Parathyroid adenoma (tissue), 2 donors: ENCODE data around the gene GNG14.

ENCODE experiments used
- H2AFZ ChIP-seq: fragments of 300-600 bp; sonication (generic); one replicate; pipeline ENCODE4 v1.7.0; 2017; ENCODE audit warnings: antibody characterized with exemption, mild to moderate bottlenecking
- H3K27ac ChIP-seq: fragments of 300-600 bp; sonication (generic); one replicate; pipeline ENCODE4 v1.7.0; 2017
- H3K27me3 ChIP-seq: fragments of 300-600 bp; sonication (generic); one replicate; pipeline ENCODE4 v1.7.0; 2017; ENCODE audit warnings: low read length; ENCODE audit not compliant: control insufficient read depth, insufficient read depth
- H3K36me3 ChIP-seq: fragments of 300-600 bp; sonication (generic); one replicate; pipeline ENCODE4 v1.7.0; 2017; ENCODE audit warnings: low read length; ENCODE audit not compliant: control insufficient read depth, insufficient read depth
- H3K4me1 ChIP-seq: fragments of 300-600 bp; sonication (generic); one replicate; pipeline ENCODE4 v1.7.0; 2017; ENCODE audit warnings: control low read depth
- H3K4me2 ChIP-seq: fragments of 300-600 bp; sonication (generic); one replicate; pipeline ENCODE4 v1.7.0; 2017; ENCODE audit warnings: low read length
- H3K4me3 ChIP-seq: fragments of 300-600 bp; sonication (generic); one replicate; pipeline ENCODE4 v1.7.0; 2017; ENCODE audit warnings: low read depth, low read length
- H3K79me2 ChIP-seq: fragments of 300-600 bp; sonication (generic); one replicate; pipeline ENCODE4 v1.7.0; 2017; ENCODE audit warnings: control low read depth
- H3K9ac ChIP-seq: fragments of 300-600 bp; sonication (generic); one replicate; pipeline ENCODE4 v1.7.0; 2017; ENCODE audit warnings: mild to moderate bottlenecking
- H3K9me3 ChIP-seq: fragments of 300-600 bp; sonication (generic); one replicate; pipeline ENCODE4 v1.7.0; 2017; ENCODE audit warnings: low read length; ENCODE audit not compliant: control insufficient read depth
- CTCF ChIP-seq: fragments of 300-600 bp; sonication (generic); IDR thresholded peaks from one replicate; pipeline ENCODE4 v1.7.0; 2017; ENCODE audit warnings: antibody characterized with exemption, mild to moderate bottlenecking
- donor health status: primary hyperparathyroidism.

The GNG14 gene

DNA sequence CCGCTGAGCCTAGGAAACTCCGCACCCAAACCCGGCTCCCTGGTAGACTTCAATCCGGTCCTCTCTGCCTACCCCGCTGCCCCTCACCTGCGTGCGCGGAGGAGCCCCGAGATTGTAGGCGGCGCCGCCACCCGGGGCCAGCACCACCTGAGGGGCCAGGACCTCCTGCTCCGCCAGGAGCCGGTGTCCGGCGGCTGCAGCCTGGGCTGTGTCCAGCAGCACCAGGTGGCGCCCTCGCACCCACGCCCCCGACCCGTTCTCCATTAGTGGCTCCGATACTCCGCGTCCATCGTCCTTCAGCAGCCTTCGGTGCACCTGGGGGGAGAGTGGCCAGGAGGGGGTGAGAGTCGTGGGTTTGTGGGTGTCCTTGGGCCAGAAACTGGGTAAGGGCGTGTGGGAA, 39.7 kb upstream of the GNG14 start:
- TF ChIP-seq CTCF = peak; percentile 31
- no peaks in the 10 kb centered on the region for H3K27me3 ChIP-seq
- no peaks in the 10 kb centered on the region for H3K79me2 ChIP-seq
- H3K36me3 ChIP-seq = no peaks in the 10 kb centered on the region
- H3K9me3 ChIP-seq = no peaks in the 10 kb centered on the region
- no peak overlapping the region for H3K9ac ChIP-seq
- no peak overlapping the region for H3K27ac ChIP-seq
- peak overlapping the region; percentile 8 for H3K4me3 ChIP-seq
- peaks cover 6% of the 10 kb centered on the region for H3K4me1 ChIP-seq
- H2AFZ ChIP-seq = peak overlapping the region; percentile 82
- H3K4me2 ChIP-seq = peak overlapping the region; percentile 55

DNA sequence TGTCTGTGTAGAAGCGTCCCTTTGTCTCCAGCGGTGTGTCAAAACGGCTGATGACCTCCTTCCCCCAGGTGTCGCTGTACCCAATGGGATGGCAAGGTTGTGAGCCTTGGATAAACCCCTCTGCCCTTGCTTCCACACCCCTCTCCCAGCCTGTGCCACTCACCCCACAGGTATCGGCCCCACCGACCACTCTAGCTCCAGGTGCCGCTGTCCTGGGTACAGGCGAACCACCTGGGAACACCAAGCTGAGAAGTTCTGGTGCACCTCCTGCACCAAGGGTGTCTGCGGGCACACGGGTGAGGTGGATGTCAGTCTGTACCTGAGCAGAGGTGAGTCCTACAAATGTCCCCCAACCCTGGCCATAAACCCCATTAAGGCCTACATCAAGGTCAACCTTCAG, 37.9 kb upstream of the GNG14 start:
- TF ChIP-seq CTCF = no peak
- H3K27me3 ChIP-seq = no peaks in the 10 kb centered on the region
- H3K4me1 ChIP-seq = peaks cover 6% of the 10 kb centered on the region

DNA sequence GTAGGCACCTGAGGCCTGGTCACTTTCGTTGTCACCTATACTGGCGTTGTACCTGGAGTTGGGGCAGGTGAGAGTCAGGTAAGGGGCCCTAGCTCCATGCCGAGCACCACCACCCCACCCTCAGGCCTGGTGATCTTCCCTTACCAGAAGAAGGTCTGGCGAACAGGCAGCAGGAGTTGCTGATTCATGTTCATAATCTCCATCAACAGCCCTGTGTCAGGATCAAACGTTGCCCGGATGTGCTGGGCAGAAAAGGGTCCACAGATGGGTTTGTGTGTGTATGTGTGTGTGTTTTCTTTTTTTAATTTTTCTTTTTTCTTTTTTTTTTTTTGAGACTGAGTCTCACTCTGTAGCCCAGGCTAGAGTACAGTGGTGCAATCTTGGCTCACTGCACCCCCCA, 35.6 kb upstream of the GNG14 start:
- Histone ChIP-seq H3K79me2 (no peaks in the 10 kb centered on the region), H3K27ac (no peak overlapping the region), H3K36me3 (no peaks in the 10 kb centered on the region), H3K4me3 (no peak overlapping the region), H3K4me2 (no peak overlapping the region), H3K27me3 (no peaks in the 10 kb centered on the region), H2AFZ (no peak overlapping the region), H3K9ac (no peak overlapping the region), H3K9me3 (no peaks in the 10 kb centered on the region), H3K4me1 (peaks cover 6% of the 10 kb centered on the region)
- TF ChIP-seq CTCF = no peak

More for the DNA sequence above, 37.9 kb upstream of the GNG14 start:
- Histone ChIP-seq H3K36me3 (no peaks in the 10 kb centered on the region), H3K27ac (no peak overlapping the region), H3K9ac (no peak overlapping the region), H3K9me3 (no peaks in the 10 kb centered on the region), H3K79me2 (no peaks in the 10 kb centered on the region), H2AFZ (no peak overlapping the region), H3K4me3 (no peak overlapping the region), H3K4me2 (no peak overlapping the region)

DNA sequence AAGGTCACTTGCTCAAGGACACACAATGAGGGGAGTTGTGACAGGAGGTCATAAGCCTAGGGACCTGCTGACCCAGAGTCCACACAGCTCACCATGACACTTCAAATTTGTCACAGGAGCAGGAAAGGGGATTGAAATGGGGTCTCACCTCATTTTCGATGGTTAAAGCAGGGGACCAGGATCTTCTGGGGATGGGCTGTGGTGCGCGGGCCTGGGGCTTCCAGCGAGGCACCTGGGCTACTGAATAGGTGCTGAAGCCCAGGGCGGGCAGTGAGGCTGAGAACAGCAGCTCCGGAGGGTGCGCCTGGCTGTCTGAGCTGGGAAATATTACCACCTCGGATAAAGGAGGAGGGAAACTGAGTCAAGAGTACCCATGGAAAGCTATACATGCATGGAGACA, 32.3 kb upstream of the GNG14 start:
- Histone ChIP-seq H3K4me1 (no peaks in the 10 kb centered on the region), H3K36me3 (no peaks in the 10 kb centered on the region), H3K4me2 (no peak overlapping the region), H3K4me3 (no peak overlapping the region), H3K9me3 (no peaks in the 10 kb centered on the region), H3K27me3 (no peaks in the 10 kb centered on the region), H3K27ac (no peak overlapping the region), H2AFZ (no peak overlapping the region), H3K9ac (no peak overlapping the region), H3K79me2 (no peaks in the 10 kb centered on the region)
- TF ChIP-seq CTCF = no peak

DNA sequence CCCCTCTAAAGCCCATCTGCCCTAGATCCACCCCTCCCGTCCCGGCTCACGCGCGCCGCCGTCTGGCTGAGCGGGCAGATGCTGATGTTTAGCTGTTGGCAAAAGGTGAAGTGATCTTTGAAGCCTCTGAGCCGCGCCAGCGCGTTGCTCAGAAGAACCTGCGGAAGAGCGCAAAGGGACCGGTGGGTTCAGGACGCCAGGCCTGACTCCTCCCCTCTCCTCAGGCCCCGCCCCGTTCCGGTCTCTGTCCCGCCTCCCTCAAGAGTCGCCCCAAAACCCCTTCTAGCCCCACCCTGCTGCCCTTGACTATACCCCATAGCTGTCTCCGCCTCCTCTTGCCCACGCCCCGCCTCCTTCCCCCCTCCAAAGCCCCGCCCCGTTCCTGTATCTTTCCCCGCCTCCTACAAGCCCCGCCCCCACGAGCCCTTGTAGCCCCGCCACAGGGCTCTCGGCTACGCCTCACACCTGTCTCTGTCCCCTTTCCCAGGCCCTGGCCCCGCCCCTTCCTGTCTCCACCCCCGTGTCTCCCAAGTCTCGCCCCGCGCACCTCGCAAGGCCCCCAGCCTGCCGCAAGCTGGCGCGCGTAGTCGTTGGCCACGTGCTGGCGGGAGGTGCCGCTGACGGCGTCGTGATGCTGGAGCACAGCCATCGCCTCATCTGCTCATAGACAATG, 30.8 kb upstream of the GNG14 start:
- Histone ChIP-seq H3K4me1 (no peaks in the 10 kb centered on the region), H3K9ac (no peak overlapping the region), H3K27me3 (no peaks in the 10 kb centered on the region), H3K36me3 (no peaks in the 10 kb centered on the region), H3K4me2 (no peak overlapping the region), H3K9me3 (no peaks in the 10 kb centered on the region), H3K79me2 (no peaks in the 10 kb centered on the region), H3K27ac (no peak overlapping the region), H2AFZ (no peak overlapping the region), H3K4me3 (no peak overlapping the region)
- TF ChIP-seq CTCF = no peak
